HepG2 (cell line): ENCODE measurements around the gene SLC22A7. TPM values are rescaled to one million over a fixed set of nuclear protein-coding genes. Genes with fewer than 3 reads are reported as not detected.

Experiments used
- DDIT3 ChIP-seq: sonication (generic); formaldehyde crosslinking; IDR thresholded peaks from 2 replicates; pipeline ENCODE4 v1.4.0; 2020; ENCODE audit warnings: mild to moderate bottlenecking, missing genetic modification reagents
- FOXO4 ChIP-seq: sonication (generic); formaldehyde crosslinking; conservative IDR thresholded peaks from 2 replicates; pipeline ENCODE4 v1.8.1; 2023; ENCODE audit warnings: missing genetic modification reagents
- NRL ChIP-seq: sonication (generic); formaldehyde crosslinking; IDR thresholded peaks from 2 replicates; pipeline ENCODE4 v1.5.0; 2020; ENCODE audit warnings: missing genetic modification reagents, mild to moderate bottlenecking, moderate library complexity, borderline replicate concordance
- PBX2 ChIP-seq: IDR thresholded peaks from 2 replicates; pipeline ENCODE4 v1.6.1; 2016; ENCODE audit warnings: control low read depth
- POGK ChIP-seq: sonication (generic); formaldehyde crosslinking; conservative IDR thresholded peaks from 2 replicates; pipeline ENCODE4 v1.8.0; 2022; ENCODE audit warnings: mild to moderate bottlenecking, moderate library complexity, missing genetic modification reagents
- RELA ChIP-seq: sonication (generic); formaldehyde crosslinking; IDR thresholded peaks from 2 replicates; pipeline ENCODE4 v1.4.0; 2020; ENCODE audit warnings: missing genetic modification reagents
- SP5 ChIP-seq: IDR thresholded peaks from 2 replicates; pipeline ENCODE4 v1.6.1; 2016; ENCODE audit warnings: low read depth, borderline replicate concordance
- ZFP37 ChIP-seq: sonication (generic); formaldehyde crosslinking; IDR thresholded peaks from 2 replicates; pipeline ENCODE4 v1.4.0; 2020; ENCODE audit warnings: missing genetic modification reagents, borderline replicate concordance
- ZFP62 ChIP-seq: sonication (generic); formaldehyde crosslinking; IDR thresholded peaks from 2 replicates; pipeline ENCODE4 v1.4.0; 2020; ENCODE audit warnings: missing genetic modification reagents
- ZMYM2 ChIP-seq: sonication (generic); formaldehyde crosslinking; IDR thresholded peaks from 2 replicates; pipeline ENCODE4 v1.8.0; 2022; ENCODE audit warnings: mild to moderate bottlenecking, missing genetic modification reagents
- ZNF326 ChIP-seq: sonication (generic); formaldehyde crosslinking; IDR thresholded peaks from 2 replicates; pipeline ENCODE4 v1.4.0; 2020; ENCODE audit warnings: missing genetic modification reagents, borderline replicate concordance
- ZNF431 ChIP-seq: sonication (generic); formaldehyde crosslinking; IDR thresholded peaks from 2 replicates; pipeline ENCODE4 v1.9.0; 2022; ENCODE audit warnings: missing genetic modification reagents, low read depth, mild to moderate bottlenecking, borderline replicate concordance
- ZNF704 ChIP-seq: sonication (generic); formaldehyde crosslinking; IDR thresholded peaks from 2 replicates; pipeline ENCODE4 v1.8.1; 2023; ENCODE audit warnings: mild to moderate bottlenecking, inconsistent platforms, moderate library complexity, missing genetic modification reagents, borderline replicate concordance
- polyA plus RNA-seq, 8 experiments: library from polyadenylated mRNA; depleted of rRNA in 3 of 8; stranded (reverse) in 7 of 8; unstranded in 1 of 8; fragments of >200 nt; fragmentation: Illumina TruSeq in 4 of 8; extraction: Trizol in 4 of 8; gene quantifications; 2 replicates each; pipeline versions ENCODE4 v1.2.1 to v1.2.3, GENCODE V29; 2011 to 2016; ENCODE audit warnings: low read depth in 4 of 8, missing spikeins in 1 of 8, mixed read lengths in 1 of 8; ENCODE audit not compliant: insufficient read depth in 1 of 8
- total RNA-seq, 5 experiments: library from RNA; depleted of rRNA; stranded (reverse); fragments of >200 nt; fragmentation: Illumina TruSeq; extraction: Trizol; gene quantifications; 2 replicates each; pipeline ENCODE4 v1.2.3, GENCODE V29; 2016; ENCODE audit warnings: low read depth in 1 of 5
- TF ChIP-seq, protein P1 (sequence below), 2 experiments: sonication (generic) in 1 of 2; formaldehyde crosslinking in 1 of 2; IDR thresholded peaks; 2 replicates each; pipeline versions ENCODE4 v1.4.0 to v1.6.1; 2016 to 2020; ENCODE audit warnings: borderline replicate concordance in 1 of 2, low read depth in 1 of 2, mild to moderate bottlenecking in 1 of 2, missing genetic modification reagents in 1 of 2
- TF ChIP-seq, protein P2 (sequence below): IDR thresholded peaks from 2 replicates; pipeline ENCODE4 v1.6.1; 2016

SLC22A7 gene
- total and polyA plus RNA-seq, 2 of the 13 experiments (the other 11 are each of a cell fraction or from before 2014, with no cell fraction given) = 5.3 to 22.6 TPM

GRCh38 chr6:43290905-43291355 is 7.1 kb upstream of the SLC22A7 start (continued):
- TF ChIP-seq POGK (CRISPR knock-in tag) (0 out of 2 replicates have a peak, but pooled peaks have one; percentile 58), FOXO4 (CRISPR knock-in tag) (0 out of 2 replicates have a peak, but pooled peaks have one; percentile 88), PBX2 (CRISPR knock-in tag) (no peak), ZNF431 (no peak; the same call in 1 of the 2 replicates), ZNF704 (CRISPR knock-in tag) (no peak), NRL (CRISPR knock-in tag) (no peak), ZNF326 (CRISPR knock-in tag) (no peak), RELA (CRISPR knock-in tag) (no peak), ZMYM2 (peak; percentile 66; the same call in 1 of the 2 replicates), SP5 (CRISPR knock-in tag) (peak; percentile 36; the same call in 1 of the 2 replicates), ZFP62 (no peak), ZFP37 (CRISPR knock-in tag) (peak; percentile 81), DDIT3 (CRISPR knock-in tag) (0 out of 2 replicates have a peak, but pooled peaks have one; percentile 24)
- TF ChIP-seq, protein P1, sequence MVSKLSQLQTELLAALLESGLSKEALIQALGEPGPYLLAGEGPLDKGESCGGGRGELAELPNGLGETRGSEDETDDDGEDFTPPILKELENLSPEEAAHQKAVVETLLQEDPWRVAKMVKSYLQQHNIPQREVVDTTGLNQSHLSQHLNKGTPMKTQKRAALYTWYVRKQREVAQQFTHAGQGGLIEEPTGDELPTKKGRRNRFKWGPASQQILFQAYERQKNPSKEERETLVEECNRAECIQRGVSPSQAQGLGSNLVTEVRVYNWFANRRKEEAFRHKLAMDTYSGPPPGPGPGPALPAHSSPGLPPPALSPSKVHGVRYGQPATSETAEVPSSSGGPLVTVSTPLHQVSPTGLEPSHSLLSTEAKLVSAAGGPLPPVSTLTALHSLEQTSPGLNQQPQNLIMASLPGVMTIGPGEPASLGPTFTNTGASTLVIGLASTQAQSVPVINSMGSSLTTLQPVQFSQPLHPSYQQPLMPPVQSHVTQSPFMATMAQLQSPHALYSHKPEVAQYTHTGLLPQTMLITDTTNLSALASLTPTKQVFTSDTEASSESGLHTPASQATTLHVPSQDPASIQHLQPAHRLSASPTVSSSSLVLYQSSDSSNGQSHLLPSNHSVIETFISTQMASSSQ (IDR thresholded peaks at IDR 0.05; ENCODE audit: low read depth) = 0 out of 2 replicates have a peak, but pooled peaks have one; percentile 39
- TF ChIP-seq, protein P1 (CRISPR knock-in tag; IDR thresholded peaks at IDR 0.05; ENCODE audit: borderline replicate concordance) = peak; percentile 50; the same call in 1 of the 2 replicates
- TF ChIP-seq, protein P2, sequence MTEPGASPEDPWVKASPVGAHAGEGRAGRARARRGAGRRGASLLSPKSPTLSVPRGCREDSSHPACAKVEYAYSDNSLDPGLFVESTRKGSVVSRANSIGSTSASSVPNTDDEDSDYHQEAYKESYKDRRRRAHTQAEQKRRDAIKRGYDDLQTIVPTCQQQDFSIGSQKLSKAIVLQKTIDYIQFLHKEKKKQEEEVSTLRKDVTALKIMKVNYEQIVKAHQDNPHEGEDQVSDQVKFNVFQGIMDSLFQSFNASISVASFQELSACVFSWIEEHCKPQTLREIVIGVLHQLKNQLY (CRISPR knock-in tag) = peak; percentile 24; the same call in 1 of the 2 replicates
